ENCODE data around the gene IFNK. TPM values are rescaled to one million over a fixed set of nuclear protein-coding genes. Genes with fewer than 3 reads are reported as not detected.

Gene IFNK
- total and polyA plus RNA-seq, 2 experiments from 2014 or later = not detected

DNA sequence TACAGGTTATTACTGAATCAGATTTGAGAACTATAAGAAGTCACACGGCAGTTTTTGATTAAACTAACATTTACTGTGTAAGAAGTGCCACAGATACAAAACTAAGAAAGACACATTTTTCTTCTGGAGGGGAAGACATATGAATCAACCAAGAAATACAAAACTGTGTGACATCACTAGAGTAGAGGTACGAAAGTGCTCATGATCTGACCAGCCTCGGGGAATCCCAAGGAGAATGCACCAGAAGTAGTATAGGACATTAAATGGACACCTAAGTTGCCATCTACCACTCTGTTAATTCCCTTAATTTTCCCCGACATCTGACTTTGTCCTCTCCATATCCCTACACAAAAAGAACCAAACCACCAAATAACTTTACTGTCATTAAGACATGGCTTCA lies 5.3 kb upstream of the IFNK start:
- Histone ChIP-seq H3K4me2 (no peak overlapping the region), H2AFZ (no peak overlapping the region), H3K79me2 (peaks cover 98% of the 10 kb centered on the region), H3K9me3 (ENCODE audit: low read depth) (no peaks in the 10 kb centered on the region), H3K36me3 (replicated peaks; ENCODE audit: insufficient read depth, low read depth) (no peaks in the 10 kb centered on the region), H3K4me3 (no peak overlapping the region), H4K20me1 (ENCODE audit: insufficient read depth, poor library complexity, severe bottlenecking) (no peaks in the 10 kb centered on the region), H3K9me2 (replicated peaks; ENCODE audit: insufficient read depth) (no peaks in the 10 kb centered on the region), H3K4me1 (ENCODE audit: insufficient read depth) (no peaks in the 10 kb centered on the region), H3K27me3 (no peaks in the 10 kb centered on the region), H3K27ac (no peak overlapping the region)
- WGBS (ENCODE audit: low lambda C conversion rate, missing lambda C conversion rate) = 98% methylated on average over 4 of the region's 4 CpGs
- TF ChIP-seq EZH2 (IDR thresholded peaks at IDR 0.05; ENCODE audit: borderline replicate concordance) = no peak
- TF ChIP-seq, protein P1, sequence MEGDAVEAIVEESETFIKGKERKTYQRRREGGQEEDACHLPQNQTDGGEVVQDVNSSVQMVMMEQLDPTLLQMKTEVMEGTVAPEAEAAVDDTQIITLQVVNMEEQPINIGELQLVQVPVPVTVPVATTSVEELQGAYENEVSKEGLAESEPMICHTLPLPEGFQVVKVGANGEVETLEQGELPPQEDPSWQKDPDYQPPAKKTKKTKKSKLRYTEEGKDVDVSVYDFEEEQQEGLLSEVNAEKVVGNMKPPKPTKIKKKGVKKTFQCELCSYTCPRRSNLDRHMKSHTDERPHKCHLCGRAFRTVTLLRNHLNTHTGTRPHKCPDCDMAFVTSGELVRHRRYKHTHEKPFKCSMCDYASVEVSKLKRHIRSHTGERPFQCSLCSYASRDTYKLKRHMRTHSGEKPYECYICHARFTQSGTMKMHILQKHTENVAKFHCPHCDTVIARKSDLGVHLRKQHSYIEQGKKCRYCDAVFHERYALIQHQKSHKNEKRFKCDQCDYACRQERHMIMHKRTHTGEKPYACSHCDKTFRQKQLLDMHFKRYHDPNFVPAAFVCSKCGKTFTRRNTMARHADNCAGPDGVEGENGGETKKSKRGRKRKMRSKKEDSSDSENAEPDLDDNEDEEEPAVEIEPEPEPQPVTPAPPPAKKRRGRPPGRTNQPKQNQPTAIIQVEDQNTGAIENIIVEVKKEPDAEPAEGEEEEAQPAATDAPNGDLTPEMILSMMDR (IDR thresholded peaks at IDR 0.05; ENCODE audit: poor library complexity) = no peak
- no peak for DNase-seq (ENCODE audit: low spot score)

GRCh38 chr9:27519466-27520465 lies 4.3 kb upstream of the IFNK start:
- Histone ChIP-seq H3K9me3 (ENCODE audit: low read depth) (no peaks in the 10 kb centered on the region), H3K4me3 (no peak overlapping the region), H3K36me3 (replicated peaks; ENCODE audit: insufficient read depth, low read depth) (no peaks in the 10 kb centered on the region), H3K79me2 (peaks cover 94% of the 10 kb centered on the region), H3K9me2 (replicated peaks; ENCODE audit: insufficient read depth) (no peaks in the 10 kb centered on the region), H3K4me2 (no peak overlapping the region), H3K27ac (no peak overlapping the region), H3K4me1 (ENCODE audit: insufficient read depth) (no peaks in the 10 kb centered on the region), H4K20me1 (ENCODE audit: insufficient read depth, poor library complexity, severe bottlenecking) (no peaks in the 10 kb centered on the region), H3K27me3 (no peaks in the 10 kb centered on the region), H2AFZ (no peak overlapping the region)
- TF ChIP-seq EZH2phosphoT487 (IDR thresholded peaks at IDR 0.05; ENCODE audit: low read depth, severe bottlenecking, unreplicated experiment) (no peak), EZH2 (IDR thresholded peaks at IDR 0.05; ENCODE audit: borderline replicate concordance) (no peak)
- TF ChIP-seq, protein P1 (IDR thresholded peaks at IDR 0.05; ENCODE audit: poor library complexity) = no peak
- DNase-seq (ENCODE audit: low spot score) = no peak
- WGBS (ENCODE audit: low lambda C conversion rate, missing lambda C conversion rate) = 74% methylated on average over 10 of the region's 10 CpGs

DNA sequence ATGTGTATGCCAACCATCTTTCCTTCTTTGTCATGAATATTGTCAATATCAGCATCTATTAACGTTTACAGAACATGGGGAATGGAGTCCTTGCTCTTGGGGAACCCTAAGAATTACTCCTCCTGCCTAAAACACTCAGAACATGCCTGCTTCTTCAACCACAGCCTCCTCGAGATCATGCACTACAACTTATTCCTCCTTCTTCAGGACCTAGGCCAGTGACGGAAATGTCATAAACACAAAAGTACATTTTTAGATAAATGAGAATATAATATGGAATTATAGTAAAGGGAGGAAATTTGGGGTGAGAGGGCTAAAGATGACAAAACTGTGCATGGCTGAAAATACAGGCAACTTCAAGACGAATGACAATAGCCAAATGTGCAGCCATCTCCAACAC lies 3.1 kb upstream of the IFNK start:
- H2AFZ ChIP-seq = no peak overlapping the region
- H4K20me1 ChIP-seq (ENCODE audit: insufficient read depth, poor library complexity, severe bottlenecking) = no peaks in the 10 kb centered on the region
- H3K9me3 ChIP-seq (ENCODE audit: low read depth) = no peaks in the 10 kb centered on the region
- no peak for DNase-seq (ENCODE audit: low spot score)
- TF ChIP-seq EZH2phosphoT487 (IDR thresholded peaks at IDR 0.05; ENCODE audit: low read depth, severe bottlenecking, unreplicated experiment) = no peak
- TF ChIP-seq, protein P1 (IDR thresholded peaks at IDR 0.05; ENCODE audit: poor library complexity) = no peak
- H3K79me2 ChIP-seq = peaks cover 94% of the 10 kb centered on the region
- no peak overlapping the region for H3K4me2 ChIP-seq
- H3K36me3 ChIP-seq (replicated peaks; ENCODE audit: insufficient read depth, low read depth) = no peaks in the 10 kb centered on the region
- no peaks in the 10 kb centered on the region for H3K27me3 ChIP-seq
- no peak overlapping the region for H3K27ac ChIP-seq
- no peak overlapping the region for H3K4me3 ChIP-seq
- H3K4me1 ChIP-seq (ENCODE audit: insufficient read depth) = no peaks in the 10 kb centered on the region
- WGBS (ENCODE audit: low lambda C conversion rate, missing lambda C conversion rate) = 89% methylated on average over 4 of the region's 4 CpGs
- H3K9me2 ChIP-seq (replicated peaks; ENCODE audit: insufficient read depth) = no peaks in the 10 kb centered on the region

All from hepatocyte (in vitro differentiated cells).